A673 (cell line): ENCODE results near the gene PEX16.

Experiments
- CTCF ChIP-seq: fragments of 300-800, 200-600 bp; sonication (generic); conservative IDR thresholded peaks from 2 replicates; pipeline ENCODE4 v1.5.1; 2017; ENCODE audit warnings: low read depth, mild to moderate bottlenecking, antibody characterized with exemption, low read length, moderate library complexity, mixed read lengths
- EZH2 ChIP-seq: fragments of 200-600 bp; sonication (generic); IDR thresholded peaks from 2 replicates; pipeline ENCODE4 v1.6.1; 2017; ENCODE audit warnings: borderline replicate concordance, low read depth, mild to moderate bottlenecking, mixed read lengths, antibody characterized with exemption, low read length; ENCODE audit not compliant: poor library complexity, severe bottlenecking

GRCh38 chr11:45869551-45869950 lies 48.1 kb downstream of the PEX16 start:
- TF ChIP-seq CTCF (no peak), EZH2 (no peak)
